HG02852 (cell line): ENCODE data around the gene EMP1.

Experiments used
- ATAC-seq: cut with Tn5 transposase; IDR thresholded peaks from one replicate; pipeline ENCODE4 v1.9.1; 2021; ENCODE audit warnings: mild to moderate bottlenecking, moderate library complexity; ENCODE audit not compliant: unreplicated experiment

Gene EMP1

DNA sequence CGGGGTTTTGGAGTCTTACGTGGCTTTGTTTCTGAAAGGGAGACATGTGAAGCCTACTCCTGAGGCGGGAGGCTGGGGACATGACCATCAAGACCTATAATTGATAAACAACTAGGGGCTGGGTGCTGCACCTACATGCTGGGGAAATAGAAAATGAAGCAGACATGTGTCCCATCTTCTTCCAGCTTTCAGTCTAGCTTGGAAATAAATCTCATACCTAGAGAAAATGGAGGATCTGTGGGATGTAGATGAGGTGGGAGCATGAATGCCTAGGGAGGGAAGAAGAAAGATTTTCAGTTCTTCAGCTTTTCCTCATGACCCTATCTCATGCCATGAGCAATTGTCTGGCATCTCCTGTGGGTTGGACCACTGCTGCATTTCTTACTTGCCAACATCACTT lies 22.1 kb downstream of the EMP1 start:
- no peak for ATAC-seq

- no peak for ATAC-seq
These were observed 22.8 kb downstream of the EMP1 start for GRCh38 chr12:13219320-13219719.

GRCh38 chr12:13220838-13221237 lies 24.3 kb downstream of the EMP1 start:
- ATAC-seq, result no peak

DNA sequence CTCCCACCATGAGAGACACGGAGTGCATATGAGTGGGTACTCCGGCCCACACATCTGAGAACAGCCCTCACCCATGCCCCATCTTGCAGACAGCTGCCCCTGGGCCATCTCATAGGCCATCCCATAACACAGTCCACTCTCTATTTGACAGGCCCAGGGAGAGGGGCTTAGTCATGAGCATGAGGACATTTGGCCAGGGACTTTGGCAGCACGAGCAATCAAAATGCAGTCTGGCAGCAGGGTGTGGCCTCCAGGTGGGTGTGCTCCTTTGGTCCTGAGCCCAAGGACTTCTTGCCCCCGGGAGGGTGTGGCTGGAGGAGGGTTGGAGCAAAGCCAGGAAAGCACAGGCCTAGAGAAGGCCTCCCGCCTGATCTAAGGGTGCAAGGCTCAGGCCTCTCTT lies 25.6 kb downstream of the EMP1 start:
- ATAC-seq, result no peak

GRCh38 chr12:13223179-13223804 lies 26.8 kb downstream of the EMP1 start:
- no peak for ATAC-seq

- no peak for ATAC-seq
These were observed 27.4 kb downstream of the EMP1 start for GRCh38 chr12:13223941-13224340.

- no peak for ATAC-seq
These were observed 30.7 kb downstream of the EMP1 start for GRCh38 chr12:13227191-13227590.

GRCh38 chr12:13228579-13228978 lies 32.1 kb downstream of the EMP1 start:
- no peak for ATAC-seq

DNA sequence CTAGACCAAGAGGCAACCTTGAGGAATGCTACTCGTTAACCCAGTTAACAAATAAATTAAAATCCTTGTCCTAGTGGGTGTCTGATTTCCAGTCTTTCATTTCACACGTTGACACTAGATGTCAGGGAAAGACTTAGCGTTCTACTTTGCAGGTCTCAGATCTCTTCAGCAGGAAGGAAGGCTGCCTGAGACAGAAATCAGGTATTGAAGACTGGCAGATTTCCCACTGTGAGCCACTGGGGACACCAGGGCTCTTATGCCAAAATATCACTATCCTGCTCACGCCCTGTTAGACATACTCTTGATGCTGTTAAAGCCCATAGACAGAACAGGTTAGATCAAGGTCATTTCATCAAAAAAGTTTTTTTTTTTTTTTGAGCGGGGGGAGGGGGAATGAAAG lies 33.0 kb downstream of the EMP1 start:
- ATAC-seq, result no peak

GRCh38 chr12:13230500-13230899 lies 34.0 kb downstream of the EMP1 start:
- no peak for ATAC-seq

DNA sequence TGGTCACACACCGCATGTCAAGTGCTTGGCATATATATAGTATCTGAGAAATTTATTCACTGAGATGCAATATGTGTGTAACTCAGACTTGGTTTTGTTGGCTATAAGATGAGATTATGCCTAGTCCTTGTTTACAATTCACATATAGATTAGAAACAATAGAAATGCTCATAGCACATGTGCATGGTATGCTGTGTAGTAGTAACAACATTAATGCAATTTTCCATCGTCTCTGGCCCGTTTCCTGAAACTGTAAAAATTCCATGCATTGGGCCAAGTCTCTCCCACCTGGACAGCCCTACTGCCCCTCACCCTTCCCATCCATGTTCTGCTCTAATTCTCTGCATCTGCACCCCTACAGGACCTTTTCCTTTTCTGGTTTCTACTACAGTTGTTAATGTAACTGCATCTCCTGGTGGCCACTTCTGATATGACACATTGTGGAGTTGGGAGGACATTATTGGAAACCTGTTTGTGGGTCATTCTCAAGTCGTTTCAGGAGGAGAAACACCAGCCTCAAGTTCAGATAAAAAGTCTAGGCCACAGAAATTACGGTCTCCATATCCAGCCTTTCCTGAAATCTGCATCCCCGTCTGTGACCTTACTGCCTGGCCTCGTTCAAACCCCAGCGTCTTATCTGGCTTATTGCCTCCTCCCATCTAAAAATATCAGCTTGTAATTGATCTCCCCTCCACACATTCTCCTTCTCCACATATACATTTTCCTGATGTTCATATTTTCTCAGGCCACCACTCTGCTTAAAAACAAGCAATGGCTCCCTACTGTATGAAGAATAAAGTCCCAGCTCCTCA lies 37.5 kb downstream of the EMP1 start:
- ATAC-seq, result no peak

GRCh38 chr12:13238204-13238603 lies 41.7 kb downstream of the EMP1 start:
- no peak for ATAC-seq

DNA sequence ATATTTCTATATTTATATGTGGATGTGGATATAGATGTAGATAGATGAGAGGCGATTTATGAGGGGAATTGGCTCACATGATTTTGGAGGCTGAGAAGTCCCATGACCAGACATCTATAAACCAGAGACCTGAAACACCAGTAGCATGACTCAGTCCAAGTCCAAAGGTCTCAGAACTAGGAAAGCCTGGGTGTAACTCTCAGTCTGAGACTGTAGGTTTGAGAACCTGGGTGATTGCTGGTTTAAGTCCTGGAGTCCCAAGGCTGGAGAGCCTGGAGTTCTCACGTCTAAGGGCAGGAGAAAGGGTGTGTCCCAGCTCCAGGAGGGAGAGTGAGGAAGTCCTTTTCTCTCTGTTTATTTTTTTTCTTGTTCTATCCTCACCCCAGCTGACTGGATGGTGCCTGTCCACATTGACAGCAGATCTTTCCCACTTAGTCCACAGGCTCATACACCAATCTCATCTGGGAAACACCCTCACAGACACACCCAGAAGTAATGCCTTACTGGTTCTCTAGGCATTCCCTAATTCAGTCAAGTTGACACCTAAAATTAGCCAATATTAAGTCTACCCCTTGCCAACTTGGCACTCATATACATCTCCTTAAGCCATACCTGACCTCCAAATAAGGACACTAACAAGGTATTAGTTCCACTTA lies 45.4 kb downstream of the EMP1 start:
- ATAC-seq, result no peak

GRCh38 chr12:13242936-13243335 lies 46.4 kb downstream of the EMP1 start:
- no peak for ATAC-seq

GRCh38 chr12:13243516-13244070 lies 47.1 kb downstream of the EMP1 start:
- no peak for ATAC-seq

GRCh38 chr12:13247596-13247995 lies 51.1 kb downstream of the EMP1 start:
- ATAC-seq, result no peak

DNA sequence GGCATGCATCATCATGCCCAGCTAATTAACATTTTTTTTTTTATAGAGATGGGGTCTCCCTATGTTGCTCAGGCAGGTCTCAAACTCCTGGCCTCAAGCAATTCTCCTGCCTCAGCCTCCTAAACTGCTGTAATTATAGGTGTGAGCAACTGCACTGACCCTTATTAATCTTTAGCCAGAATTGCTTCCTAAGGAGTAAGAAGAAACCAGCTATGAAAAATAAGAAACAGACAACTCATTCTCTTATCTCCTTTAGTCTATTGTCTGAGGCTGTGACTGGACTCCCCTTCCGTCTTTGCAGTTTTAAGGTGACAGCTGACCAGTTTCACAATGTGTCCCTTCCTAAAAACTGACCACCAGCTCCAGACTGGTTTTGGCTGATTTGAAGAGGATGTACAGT lies 52.4 kb downstream of the EMP1 start:
- ATAC-seq, result no peak

DNA sequence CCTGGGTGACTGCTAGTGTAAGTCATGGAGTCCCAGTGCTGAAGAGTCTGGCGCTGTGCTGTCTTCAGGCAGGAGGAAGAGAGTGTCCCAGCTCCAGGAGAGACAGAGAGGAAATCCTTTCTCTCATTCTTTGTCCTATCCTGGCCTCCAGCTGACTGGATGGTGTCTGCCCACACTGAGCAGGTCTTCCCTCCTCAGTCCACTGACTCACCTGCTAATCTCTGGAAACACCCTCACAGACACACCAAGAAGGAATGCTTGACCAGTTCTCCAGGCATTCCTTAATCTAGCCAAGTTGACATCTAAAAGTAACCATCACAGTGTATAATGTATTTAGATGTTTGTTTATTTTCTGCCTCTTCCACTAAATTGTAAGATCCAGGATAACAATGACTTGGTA lies 53.9 kb downstream of the EMP1 start:
- no peak for ATAC-seq

GRCh38 chr12:13251521-13251920 lies 55.0 kb downstream of the EMP1 start:
- ATAC-seq, result no peak

DNA sequence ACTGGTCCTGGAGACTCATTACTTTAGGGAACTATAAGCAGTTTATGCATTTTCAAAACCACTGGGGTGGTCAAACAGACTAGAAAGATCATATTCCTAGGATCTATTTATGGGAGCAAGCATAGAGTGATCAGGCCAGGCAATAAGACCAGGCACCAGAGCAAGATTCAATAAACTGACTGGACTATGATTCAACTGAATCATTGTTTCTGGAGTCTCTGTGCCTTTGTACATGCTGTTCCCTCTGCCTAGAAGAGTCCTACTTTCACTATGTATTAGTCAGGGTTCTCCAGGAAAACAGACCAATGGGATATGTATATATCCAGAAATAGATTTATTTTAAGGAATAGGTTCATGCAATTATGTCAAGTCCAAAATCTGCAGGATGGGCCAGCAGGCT lies 55.5 kb downstream of the EMP1 start:
- ATAC-seq, result no peak

DNA sequence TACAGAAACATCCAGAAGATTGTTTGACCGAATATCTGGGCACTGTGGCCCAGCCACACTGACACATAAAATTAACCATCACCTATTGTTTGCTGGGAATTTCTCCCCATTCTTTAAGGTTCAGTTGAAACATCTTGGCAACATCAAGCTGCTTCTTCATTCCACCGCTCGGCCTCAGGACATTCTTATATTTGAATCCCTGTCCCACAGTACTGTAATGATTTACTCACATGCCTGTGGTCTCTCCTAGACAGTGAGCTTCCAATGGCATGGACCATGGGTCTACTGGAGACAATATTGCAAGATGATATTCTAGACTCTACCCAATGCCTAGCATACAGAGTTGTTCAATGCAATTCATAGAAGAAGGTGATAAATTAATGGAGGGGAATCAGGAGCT lies 56.1 kb downstream of the EMP1 start:
- ATAC-seq, result no peak
